Suprapubic skin (tissue), 4 donors: ENCODE measurements around the gene ARHGAP4. TPM values are rescaled to one million over a fixed set of nuclear protein-coding genes. Genes with fewer than 3 reads are reported as not detected.

Source experiments
- DNase-seq, 2 donors: peaks; one replicate each; pipeline ENCODE4 v3.0.0-alpha.2; 2019; ENCODE audit warnings: low spot score in 2 of 2
- H3K27ac ChIP-seq: fragments of 200-600 bp; sonication (generic); one replicate; pipeline ENCODE4 v1.5.1; 2019
- H3K27me3 ChIP-seq: fragments of 200-600 bp; sonication (generic); one replicate; pipeline ENCODE4 v1.5.1; 2019
- H3K36me3 ChIP-seq: fragments of 200-600 bp; sonication (generic); one replicate; pipeline ENCODE4 v1.5.1; 2019
- H3K4me1 ChIP-seq: fragments of 200-600 bp; sonication (generic); one replicate; pipeline ENCODE4 v1.5.1; 2019
- H3K4me3 ChIP-seq: fragments of 200-600 bp; sonication (generic); one replicate; pipeline ENCODE4 v1.5.1; 2019; ENCODE audit warnings: mild to moderate bottlenecking
- H3K9me3 ChIP-seq: fragments of 200-600 bp; sonication (generic); one replicate; pipeline ENCODE4 v1.5.1; 2019
- CTCF ChIP-seq, 2 donors: fragments of 200-600 bp in 1 of 2; fragments of 450-650 bp in 1 of 2; sonication (generic) in 1 of 2; IDR thresholded peaks; one replicate each; pipeline ENCODE4 v1.5.1; 2016 to 2019; ENCODE audit warnings: antibody characterized with exemption in 2 of 2, mild to moderate bottlenecking in 1 of 2, moderate library complexity in 1 of 2
- EP300 ChIP-seq: sonication (generic); formaldehyde crosslinking; IDR thresholded peaks from one replicate; pipeline ENCODE4 v1.6.1; 2017; ENCODE audit warnings: antibody characterized with exemption
- POLR2A ChIP-seq, 2 donors: fragments of 450-650 bp; IDR thresholded peaks; one replicate each; pipeline ENCODE4 v1.6.1; 2017; ENCODE audit warnings: antibody characterized with exemption in 2 of 2, mild to moderate bottlenecking in 2 of 2, moderate library complexity in 2 of 2
- POLR2AphosphoS5 ChIP-seq, 3 donors: sonication (generic); formaldehyde crosslinking; IDR thresholded peaks; one replicate each; pipeline ENCODE4 v1.6.1; 2017; ENCODE audit warnings: antibody characterized with exemption in 3 of 3
- WGBS: methylation state at CpG from one replicate; pipeline ENCODE4 v1.1.5; 2018; 5-methylcytosine and 5-hydroxymethylcytosine counted together
- total RNA-seq, 4 donors: library from RNA; depleted of rRNA; stranded (reverse); fragments of >200 nt; gene quantifications; one replicate each; pipeline ENCODE4 v1.1.0, GENCODE V29; 2016

Gene ARHGAP4
- total RNA-seq, 4 donors from 2014 or later: 4.8 to 17.6 (median 9.6) TPM

DNA sequence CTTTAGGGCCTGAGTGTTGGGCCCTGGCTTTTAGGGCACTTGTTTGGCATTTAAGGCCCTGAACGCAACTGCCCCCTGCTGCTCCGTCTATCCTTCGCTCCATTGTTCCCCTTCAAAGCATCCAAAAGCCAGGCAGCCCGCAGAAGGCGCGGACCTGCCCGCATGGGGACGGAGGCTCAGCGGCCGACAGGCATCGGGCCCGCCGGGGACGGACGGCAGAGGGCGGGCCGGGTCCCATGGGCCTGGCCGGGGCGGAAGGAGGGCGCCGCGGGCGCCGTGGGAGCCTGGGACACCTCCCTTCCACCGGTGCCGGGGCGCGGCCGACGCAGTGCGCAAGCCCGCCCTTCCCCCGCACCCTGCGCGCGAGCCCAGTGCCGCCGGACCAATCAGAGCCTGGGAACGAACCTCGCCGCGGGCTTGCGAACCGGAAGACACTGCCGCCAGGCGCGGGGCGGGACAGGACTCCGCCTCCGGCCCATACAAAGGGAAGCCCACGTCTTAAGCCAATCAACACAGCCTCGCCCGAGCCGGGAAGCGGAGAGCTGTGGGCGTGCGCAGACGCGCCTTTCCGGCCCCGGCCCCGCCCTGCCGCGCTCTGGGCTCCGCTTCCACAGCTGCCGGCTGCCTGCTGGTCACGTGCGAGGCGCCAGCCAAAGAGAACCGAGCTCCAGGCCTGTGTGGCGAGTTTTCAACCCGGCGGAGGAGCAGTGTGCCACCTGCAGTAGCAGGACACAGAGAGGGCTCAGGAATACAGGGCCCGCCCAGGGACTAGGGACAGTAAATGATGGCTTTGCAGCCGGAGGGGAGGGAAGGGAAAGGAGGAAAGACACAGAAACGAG is 2.1 kb upstream of the ARHGAP4 start:
- DNase-seq: peak; percentile 95 to 96
- H3K4me1 ChIP-seq: peaks cover 38% of the 10 kb centered on the region
- TF ChIP-seq CTCF (IDR thresholded peaks at IDR 0.05) (no peak), POLR2AphosphoS5 (IDR thresholded peaks at IDR 0.05) (peak in 1 of 3 donors; percentile 47), EP300 (no peak), POLR2A (IDR thresholded peaks at IDR 0.05) (peak in 1 of 2 donors; percentile 50)
- H3K27me3 ChIP-seq: no peaks in the 10 kb centered on the region
- peak overlapping the region; percentile 59 for H3K4me3 ChIP-seq
- H3K36me3 ChIP-seq: peaks cover 18% of the 10 kb centered on the region
- peak overlapping the region; percentile 90 for H3K27ac ChIP-seq
- no peaks in the 10 kb centered on the region for H3K9me3 ChIP-seq
- WGBS: 17% methylated on average over 59 of the region's 76 CpGs

DNA sequence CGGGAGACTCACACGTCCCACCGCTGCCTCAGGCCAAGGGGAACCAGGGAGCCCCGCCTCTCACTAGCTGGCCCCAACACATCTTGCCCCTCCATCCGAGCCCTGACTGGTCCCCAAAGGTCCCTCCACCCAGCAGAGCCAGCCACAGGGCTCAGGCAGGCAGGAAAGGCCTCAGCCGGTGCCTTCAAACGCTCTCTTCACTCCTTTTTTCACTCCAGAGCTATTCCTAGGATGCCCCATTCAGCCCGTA is 1.5 kb upstream of the ARHGAP4 start:
- TF ChIP-seq POLR2A (IDR thresholded peaks at IDR 0.05): no peak
- TF ChIP-seq EP300: no peak
- TF ChIP-seq POLR2AphosphoS5 (IDR thresholded peaks at IDR 0.05): no peak
- TF ChIP-seq CTCF (IDR thresholded peaks at IDR 0.05): no peak
- DNase-seq: no peak
- 24% methylated on average over 8 of the region's 8 CpGs for WGBS

GRCh38 chrX:153926858-153927671 is 1.0 kb upstream of the ARHGAP4 start:
- Histone ChIP-seq H3K4me3 (peak overlapping the region; percentile 59), H3K27me3 (no peaks in the 10 kb centered on the region), H3K36me3 (peaks cover 18% of the 10 kb centered on the region), H3K4me1 (peaks cover 41% of the 10 kb centered on the region), H3K27ac (peak overlapping the region; percentile 90), H3K9me3 (no peaks in the 10 kb centered on the region)
- 38% methylated on average over 8 of the region's 31 CpGs for WGBS
- TF ChIP-seq POLR2A (IDR thresholded peaks at IDR 0.05) (no peak), CTCF (IDR thresholded peaks at IDR 0.05) (no peak), EP300 (no peak), POLR2AphosphoS5 (IDR thresholded peaks at IDR 0.05) (no peak)
- no peak for DNase-seq

More for the DNA sequence above, 1.5 kb upstream of the ARHGAP4 start:
- peak overlapping the region; percentile 59 for H3K4me3 ChIP-seq
- H3K27me3 ChIP-seq: no peaks in the 10 kb centered on the region
- H3K9me3 ChIP-seq: no peaks in the 10 kb centered on the region
- H3K36me3 ChIP-seq: peaks cover 18% of the 10 kb centered on the region
- H3K4me1 ChIP-seq: peaks cover 41% of the 10 kb centered on the region
- peak overlapping the region; percentile 90 for H3K27ac ChIP-seq

DNA sequence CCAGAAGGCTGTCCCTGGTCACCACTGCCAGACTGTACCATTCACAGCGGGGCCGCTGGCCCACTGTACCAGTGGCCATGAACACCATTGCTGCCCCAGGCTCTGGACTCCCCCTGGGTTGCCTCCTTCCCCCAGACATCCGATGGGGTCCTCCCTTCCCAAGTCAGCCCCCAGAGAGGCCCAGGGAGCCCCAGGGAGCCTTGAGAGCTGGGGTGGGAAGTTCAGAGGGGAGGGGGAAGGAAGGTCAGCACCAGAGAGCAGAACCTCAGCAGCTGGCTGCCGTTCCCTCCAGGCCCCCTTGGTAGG is 441 bp upstream of the ARHGAP4 start:
- no peaks in the 10 kb centered on the region for H3K27me3 ChIP-seq
- 49% methylated on average over 4 of the region's 4 CpGs for WGBS
- H3K4me1 ChIP-seq: peaks cover 46% of the 10 kb centered on the region
- no peak for DNase-seq
- H3K27ac ChIP-seq: peak overlapping the region; percentile 90
- H3K9me3 ChIP-seq: no peaks in the 10 kb centered on the region
- H3K4me3 ChIP-seq: peak overlapping the region; percentile 59
- TF ChIP-seq POLR2A (IDR thresholded peaks at IDR 0.05) (no peak), CTCF (IDR thresholded peaks at IDR 0.05) (no peak), EP300 (no peak), POLR2AphosphoS5 (IDR thresholded peaks at IDR 0.05) (no peak)
- H3K36me3 ChIP-seq: peaks cover 13% of the 10 kb centered on the region

GRCh38 chrX:153925387-153925738 is 701 bp downstream of the ARHGAP4 start:
- Histone ChIP-seq H3K4me1 (peaks cover 54% of the 10 kb centered on the region), H3K27ac (no peak overlapping the region), H3K4me3 (peak overlapping the region; percentile 59), H3K27me3 (no peaks in the 10 kb centered on the region), H3K9me3 (no peaks in the 10 kb centered on the region), H3K36me3 (peaks cover 2% of the 10 kb centered on the region)
- WGBS: 74% methylated on average over 3 of the region's 4 CpGs
- no peak for DNase-seq
- TF ChIP-seq POLR2AphosphoS5 (IDR thresholded peaks at IDR 0.05) (no peak), CTCF (IDR thresholded peaks at IDR 0.05) (no peak), POLR2A (IDR thresholded peaks at IDR 0.05) (no peak), EP300 (no peak)
